HG02943 (cell line): ENCODE measurements around the gene ZNF532.

Source experiments
- ATAC-seq: cut with Tn5 transposase; IDR thresholded peaks from one replicate; pipeline ENCODE4 v1.9.1; 2021; ENCODE audit warnings: mild to moderate bottlenecking, low read depth, moderate library complexity; ENCODE audit not compliant: unreplicated experiment

ZNF532 gene

GRCh38 chr18:59026831-59027410 lies 162.2 kb downstream of the ZNF532 start:
- no peak for ATAC-seq

GRCh38 chr18:59029663-59030429 lies 165.2 kb downstream of the ZNF532 start:
- no peak for ATAC-seq

- ATAC-seq: no peak
Observed at GRCh38 chr18:59032308-59032707, 167.6 kb downstream of the ZNF532 start.

GRCh38 chr18:59033359-59033758 lies 168.7 kb downstream of the ZNF532 start:
- ATAC-seq: no peak

GRCh38 chr18:59033974-59034373 lies 169.3 kb downstream of the ZNF532 start:
- no peak for ATAC-seq

GRCh38 chr18:59035591-59035990 lies 170.9 kb downstream of the ZNF532 start:
- no peak for ATAC-seq
